AG04449 (cell line): Measurements from ENCODE around the gene ENO3.
A peak's percentile ranks its signal among the peaks of the same experiment; 100 is the strongest.

Experiments
- CTCF ChIA-PET: fragments of 350-600 bp; formaldehyde crosslinking; extraction: SDS; loops from one replicate; lab custom pipeline; 2021; ENCODE audit warnings: antibody characterized with exemption; lab: Yijun Ruan, JAX
- POLR2A ChIA-PET: fragments of 400-600, 350-600 bp; formaldehyde crosslinking; extraction: SDS; loops from one replicate; lab custom pipeline; 2020; ENCODE audit warnings: antibody characterized with exemption, inconsistent platforms; lab: Yijun Ruan, JAX
- DNase-seq: peaks from one replicate; pipeline ENCODE4 v3.0.0-alpha.2; 2010; ENCODE audit warnings: low read depth, low spot score
- H3K4me3 ChIP-seq: 2 replicates; pipeline ENCODE4 v1.5.1; 2011; ENCODE audit warnings: low read depth, mild to moderate bottlenecking, control low read depth, low read length
- TF ChIP-seq, protein P1 (sequence below): IDR thresholded peaks from one replicate; pipeline ENCODE4 v1.5.1; 2011; ENCODE audit warnings: mild to moderate bottlenecking, moderate library complexity, low read length, control low read depth, inconsistent platforms; ENCODE audit not compliant: insufficient read depth; ENCODE audit errors: missing control alignments

ENO3 gene

DNA sequence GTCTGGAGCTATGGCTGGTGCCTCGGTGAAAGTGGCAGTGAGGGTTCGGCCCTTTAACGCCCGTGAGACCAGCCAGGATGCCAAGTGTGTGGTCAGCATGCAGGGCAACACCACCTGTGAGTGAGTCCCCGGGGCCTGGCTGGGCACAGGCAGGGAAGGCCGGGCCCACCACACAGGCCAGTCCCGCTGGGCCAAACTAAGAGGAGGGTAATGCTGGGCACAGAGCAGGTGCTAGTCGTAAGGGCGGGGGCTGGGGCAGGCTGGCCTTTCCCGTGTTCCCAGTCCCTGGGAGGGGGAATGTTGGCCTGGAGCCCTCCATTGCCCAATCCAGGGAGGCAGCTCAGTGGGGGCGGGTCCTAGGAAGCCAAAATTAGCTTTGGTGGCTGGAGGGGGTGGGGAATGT is 49.3 kb downstream of the ENO3 start:
- ChIA-PET POLR2A (interaction anchor here (0.6 to 0.7 kb wide), 3 partner anchors 20 to 91 kb away, joined by 3 to 7 read pairs (median 3); partner anchors contain the start of gene RNF167), CTCF (interaction anchor here (1.1 to 1.5 kb wide), 3 partner anchors 12 to 30 kb away, joined by 3 to 8 read pairs (median 4); partner anchors contain the start of gene CAMTA2)
- no peak for DNase-seq
- peak overlapping the region; percentile 12; the same call in 1 of the 2 replicates for H3K4me3 ChIP-seq
- TF ChIP-seq, protein P1, sequence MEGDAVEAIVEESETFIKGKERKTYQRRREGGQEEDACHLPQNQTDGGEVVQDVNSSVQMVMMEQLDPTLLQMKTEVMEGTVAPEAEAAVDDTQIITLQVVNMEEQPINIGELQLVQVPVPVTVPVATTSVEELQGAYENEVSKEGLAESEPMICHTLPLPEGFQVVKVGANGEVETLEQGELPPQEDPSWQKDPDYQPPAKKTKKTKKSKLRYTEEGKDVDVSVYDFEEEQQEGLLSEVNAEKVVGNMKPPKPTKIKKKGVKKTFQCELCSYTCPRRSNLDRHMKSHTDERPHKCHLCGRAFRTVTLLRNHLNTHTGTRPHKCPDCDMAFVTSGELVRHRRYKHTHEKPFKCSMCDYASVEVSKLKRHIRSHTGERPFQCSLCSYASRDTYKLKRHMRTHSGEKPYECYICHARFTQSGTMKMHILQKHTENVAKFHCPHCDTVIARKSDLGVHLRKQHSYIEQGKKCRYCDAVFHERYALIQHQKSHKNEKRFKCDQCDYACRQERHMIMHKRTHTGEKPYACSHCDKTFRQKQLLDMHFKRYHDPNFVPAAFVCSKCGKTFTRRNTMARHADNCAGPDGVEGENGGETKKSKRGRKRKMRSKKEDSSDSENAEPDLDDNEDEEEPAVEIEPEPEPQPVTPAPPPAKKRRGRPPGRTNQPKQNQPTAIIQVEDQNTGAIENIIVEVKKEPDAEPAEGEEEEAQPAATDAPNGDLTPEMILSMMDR, result no peak

DNA sequence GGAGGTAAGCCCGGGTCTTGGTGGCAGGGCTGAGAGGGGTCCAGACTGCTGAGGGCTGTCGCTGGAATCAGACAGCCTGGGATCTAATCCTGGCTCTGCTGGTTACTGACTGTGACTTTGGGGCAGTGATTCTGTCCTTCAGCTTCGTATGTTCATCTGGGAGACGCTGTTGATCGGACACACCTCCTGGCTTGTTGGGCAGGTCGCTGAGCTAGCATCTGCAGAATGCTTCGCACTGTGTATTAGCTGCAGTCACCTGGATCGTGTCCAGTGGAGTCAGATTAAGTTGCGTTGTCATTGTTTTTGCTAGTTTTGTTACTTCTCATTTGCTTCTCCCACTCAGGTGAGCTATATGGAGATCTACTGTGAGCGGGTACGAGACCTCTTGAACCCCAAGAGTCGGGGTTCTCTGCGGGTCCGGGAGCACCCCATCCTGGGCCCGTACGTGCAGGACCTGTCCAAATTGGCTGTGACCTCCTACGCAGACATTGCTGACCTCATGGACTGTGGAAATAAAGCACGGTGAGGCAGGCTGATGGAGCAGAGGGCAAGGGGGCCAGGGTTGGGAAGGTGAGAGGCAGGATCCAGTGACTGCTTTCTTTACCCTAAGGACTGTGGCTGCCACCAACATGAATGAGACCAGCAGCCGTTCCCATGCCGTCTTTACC is 51.3 kb downstream of the ENO3 start:
- DNase-seq, result no peak
- H3K4me3 ChIP-seq, result no peak overlapping the region
- ChIA-PET CTCF (interaction anchor here (0.6 to 1.8 kb wide), 4 partner anchors 14 to 93 kb away, joined by 3 to 4 read pairs (median 4); no protein-coding TSS in a partner anchor), POLR2A (no interaction called here)
- TF ChIP-seq, protein P1, result no peak

DNA sequence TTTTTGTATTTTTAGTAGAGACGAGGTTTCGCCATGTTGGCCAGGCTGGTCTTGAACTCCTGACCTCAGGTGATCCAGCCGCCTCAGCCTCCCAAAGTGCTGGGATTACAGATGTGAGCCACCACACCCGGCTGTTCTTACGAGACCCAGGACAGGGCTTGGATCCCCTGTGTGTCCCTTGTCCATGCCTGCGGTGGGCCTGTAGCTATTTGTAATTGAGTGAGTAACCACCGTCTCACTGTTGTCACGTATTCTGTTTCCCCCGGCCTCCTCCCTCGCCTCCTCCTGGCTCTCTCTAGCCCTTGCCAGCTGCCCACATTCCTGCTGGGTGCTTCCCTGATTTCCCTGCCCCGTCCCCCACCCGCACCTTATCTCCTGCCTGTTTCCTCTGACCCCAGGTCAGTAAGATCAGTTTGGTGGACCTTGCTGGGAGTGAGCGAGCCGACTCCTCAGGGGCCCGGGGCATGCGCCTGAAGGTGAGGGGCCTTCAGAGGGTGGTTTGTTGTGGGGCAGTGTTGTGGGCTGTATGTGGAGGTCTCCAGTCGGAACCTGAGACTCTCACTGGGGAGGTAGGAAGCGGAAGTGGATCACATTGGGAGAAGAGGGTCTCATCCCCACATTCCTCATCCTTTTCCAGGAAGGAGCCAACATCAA is 52.4 kb downstream of the ENO3 start:
- ChIA-PET CTCF (interaction anchor here (1.8 kb wide), 1 partner anchor 29 kb away, joined by 4 read pairs; no protein-coding TSS in a partner anchor), POLR2A (no interaction called here)
- no peak for DNase-seq

More for the DNA sequence above, 52.4 kb downstream of the ENO3 start:
- TF ChIP-seq, protein P1, result no peak
- no peak overlapping the region for H3K4me3 ChIP-seq
